Measurements from ENCODE around the gene NTSR2. TPM values are rescaled to one million over a fixed set of nuclear protein-coding genes. Genes with fewer than 3 reads are reported as not detected.

Gene NTSR2
- total and polyA plus RNA-seq, 5 donors from 2014 or later = not detected

DNA sequence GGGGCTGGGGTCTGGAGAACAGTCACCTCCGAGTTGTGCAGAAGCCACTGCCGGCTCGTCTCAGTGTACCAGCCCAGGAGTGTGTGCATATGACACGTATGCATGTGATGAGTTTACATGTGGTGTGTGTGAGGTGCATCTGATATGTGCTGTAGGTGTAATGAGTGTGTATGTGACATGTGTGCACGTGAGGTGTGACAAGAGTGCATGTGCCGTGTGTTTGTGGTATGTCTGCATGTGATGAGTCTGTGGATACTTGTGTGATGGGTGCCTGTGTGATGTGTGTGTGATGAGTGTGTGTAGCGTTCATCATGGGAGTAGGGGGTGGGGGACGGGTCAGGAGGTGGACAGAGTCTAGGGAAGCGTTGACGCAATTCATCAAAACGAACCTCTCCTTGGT lies 12.8 kb downstream of the NTSR2 start:
- no peak overlapping the region for H3K4me3 ChIP-seq (ENCODE audit: low read depth, low read length)
- no peaks in the 10 kb centered on the region for H3K4me1 Mint-ChIP-seq
- peaks cover 16% of the 10 kb centered on the region for H3K27me3 Mint-ChIP-seq
- H3K36me3 Mint-ChIP-seq = no peaks in the 10 kb centered on the region
- no peak overlapping the region for H3K4me3 Mint-ChIP-seq
- no peaks in the 10 kb centered on the region for H3K36me3 ChIP-seq (ENCODE audit: control insufficient read depth, insufficient read depth, low read length)
- no peak overlapping the region for H3K27ac ChIP-seq (ENCODE audit: insufficient read depth, low read length, poor library complexity, severe bottlenecking)
- no peaks in the 10 kb centered on the region for H3K4me1 ChIP-seq (ENCODE audit: control insufficient read depth, insufficient read depth, low read length, poor library complexity, severe bottlenecking)
- H3K27ac Mint-ChIP-seq = no peak overlapping the region
- peak in 1 of 2 donors; percentile 8 for ATAC-seq (ENCODE audit: low read depth in 2 of 2)
- H3K9me3 ChIP-seq (ENCODE audit: control insufficient read depth in 2 of 2, low read length in 2 of 2) = no peaks in the 10 kb centered on the region
- DNase-seq = no peak
- no peaks in the 10 kb centered on the region for H3K27me3 ChIP-seq (ENCODE audit: control insufficient read depth, insufficient read depth, low read length)
- peaks cover 0 to 3% (median 0%) of the 10 kb centered on the region in 7 donors for H3K9me3 Mint-ChIP-seq

DNA sequence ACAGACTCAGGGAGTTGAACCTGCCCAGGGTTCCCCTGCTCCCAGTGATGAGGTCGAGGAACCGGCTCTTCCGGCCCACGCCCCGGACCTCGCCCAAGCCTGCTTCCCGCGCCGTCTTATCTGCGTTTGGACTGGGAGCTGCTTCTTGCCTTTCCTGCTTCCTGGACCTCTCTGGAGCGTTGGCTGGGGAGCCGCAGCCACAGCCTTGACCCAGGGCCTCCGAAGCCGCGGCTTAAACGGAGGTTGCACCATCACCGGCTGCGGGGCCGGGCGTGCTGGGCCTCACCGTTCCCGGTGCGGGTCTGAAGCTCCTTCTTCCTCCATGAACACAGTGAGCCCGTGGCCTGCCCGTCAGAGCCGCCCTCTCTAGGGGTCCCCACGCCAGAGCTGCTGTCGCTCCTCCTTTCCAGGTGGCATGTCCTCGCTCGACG lies 13.3 kb downstream of the NTSR2 start:
- H3K9me3 Mint-ChIP-seq = no peaks in the 10 kb centered on the region
- peaks cover 16% of the 10 kb centered on the region for H3K27me3 Mint-ChIP-seq
- no peaks in the 10 kb centered on the region for H3K9me3 ChIP-seq (ENCODE audit: control insufficient read depth in 2 of 2, low read length in 2 of 2)
- ATAC-seq (ENCODE audit: low read depth in 2 of 2) (no peak), DNase-seq (no peak)
- H3K27me3 ChIP-seq (ENCODE audit: control insufficient read depth, insufficient read depth, low read length) = no peaks in the 10 kb centered on the region
- H3K36me3 Mint-ChIP-seq = no peaks in the 10 kb centered on the region
- no peaks in the 10 kb centered on the region for H3K4me1 ChIP-seq (ENCODE audit: control insufficient read depth, insufficient read depth, low read length, poor library complexity, severe bottlenecking)
- H3K27ac ChIP-seq (ENCODE audit: insufficient read depth, low read length, poor library complexity, severe bottlenecking) = no peak overlapping the region
- no peaks in the 10 kb centered on the region for H3K36me3 ChIP-seq (ENCODE audit: control insufficient read depth, insufficient read depth, low read length)
- no peak overlapping the region for H3K4me3 Mint-ChIP-seq
- no peaks in the 10 kb centered on the region for H3K4me1 Mint-ChIP-seq
- H3K4me3 ChIP-seq (ENCODE audit: low read depth, low read length) = no peak overlapping the region
- H3K27ac Mint-ChIP-seq = no peak overlapping the region

DNA sequence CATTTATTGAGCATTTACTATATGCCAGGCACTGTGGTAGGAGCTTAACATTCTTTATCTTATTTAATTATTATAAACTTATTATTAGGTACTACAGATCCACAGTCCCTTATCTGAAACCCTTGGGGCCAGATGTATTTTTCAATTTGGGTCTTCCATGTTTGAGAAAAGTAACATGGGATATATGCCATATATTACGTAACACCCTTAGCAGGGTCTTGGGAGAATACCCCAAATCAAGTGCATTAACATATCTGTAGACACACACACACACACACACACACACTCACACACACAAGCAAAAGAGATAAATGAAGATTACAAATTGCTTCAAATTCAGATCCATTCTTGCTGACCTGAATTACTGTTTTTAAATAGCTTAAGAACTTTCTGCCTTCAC lies 13.7 kb downstream of the NTSR2 start:
- DNase-seq (no peak), ATAC-seq (ENCODE audit: low read depth in 2 of 2) (no peak)
- peaks cover 16% of the 10 kb centered on the region for H3K27me3 Mint-ChIP-seq
- H3K27ac Mint-ChIP-seq = no peak overlapping the region
- H3K4me3 Mint-ChIP-seq = no peak overlapping the region
- H3K4me3 ChIP-seq (ENCODE audit: low read depth, low read length) = no peak overlapping the region
- H3K4me1 Mint-ChIP-seq = no peaks in the 10 kb centered on the region
- no peaks in the 10 kb centered on the region for H3K36me3 ChIP-seq (ENCODE audit: control insufficient read depth, insufficient read depth, low read length)
- no peaks in the 10 kb centered on the region for H3K27me3 ChIP-seq (ENCODE audit: control insufficient read depth, insufficient read depth, low read length)
- no peaks in the 10 kb centered on the region for H3K9me3 Mint-ChIP-seq
- no peaks in the 10 kb centered on the region for H3K9me3 ChIP-seq (ENCODE audit: control insufficient read depth in 2 of 2, low read length in 2 of 2)
- no peaks in the 10 kb centered on the region for H3K36me3 Mint-ChIP-seq
- no peaks in the 10 kb centered on the region for H3K4me1 ChIP-seq (ENCODE audit: control insufficient read depth, insufficient read depth, low read length, poor library complexity, severe bottlenecking)
- no peak overlapping the region for H3K27ac ChIP-seq (ENCODE audit: insufficient read depth, low read length, poor library complexity, severe bottlenecking)

GRCh38 chr2:11655495-11655894 lies 14.5 kb downstream of the NTSR2 start:
- Mint-ChIP-seq H3K4me1 (no peaks in the 10 kb centered on the region), H3K36me3 (no peaks in the 10 kb centered on the region), H3K27ac (no peak overlapping the region), H3K27me3 (peaks cover 17% of the 10 kb centered on the region), H3K9me3 (no peaks in the 10 kb centered on the region), H3K4me3 (no peak overlapping the region)
- H3K36me3 ChIP-seq (ENCODE audit: control insufficient read depth, insufficient read depth, low read length) = no peaks in the 10 kb centered on the region
- ATAC-seq (ENCODE audit: low read depth in 2 of 2) (no peak), DNase-seq (no peak)
- no peak overlapping the region for H3K4me3 ChIP-seq (ENCODE audit: low read depth, low read length)
- no peaks in the 10 kb centered on the region for H3K27me3 ChIP-seq (ENCODE audit: control insufficient read depth, insufficient read depth, low read length)
- H3K4me1 ChIP-seq (ENCODE audit: control insufficient read depth, insufficient read depth, low read length, poor library complexity, severe bottlenecking) = no peaks in the 10 kb centered on the region
- no peak overlapping the region for H3K27ac ChIP-seq (ENCODE audit: insufficient read depth, low read length, poor library complexity, severe bottlenecking)
- no peaks in the 10 kb centered on the region for H3K9me3 ChIP-seq (ENCODE audit: control insufficient read depth in 2 of 2, low read length in 2 of 2)

GRCh38 chr2:11652553-11652952 lies 17.4 kb downstream of the NTSR2 start:
- H3K4me1 Mint-ChIP-seq = no peaks in the 10 kb centered on the region
- H3K27ac Mint-ChIP-seq = no peak overlapping the region

GRCh38 chr2:11651856-11652548 lies 18.0 kb downstream of the NTSR2 start:
- Mint-ChIP-seq H3K4me1 (no peaks in the 10 kb centered on the region), H3K9me3 (peaks cover 0 to 3% (median 0%) of the 10 kb centered on the region in 7 donors), H3K27me3 (peaks cover 12% of the 10 kb centered on the region), H3K4me3 (no peak overlapping the region), H3K27ac (no peak overlapping the region), H3K36me3 (no peaks in the 10 kb centered on the region)
- H3K4me3 ChIP-seq (ENCODE audit: low read depth, low read length) = no peak overlapping the region
- H3K27ac ChIP-seq (ENCODE audit: insufficient read depth, low read length, poor library complexity, severe bottlenecking) = no peak overlapping the region
- peaks cover 8% of the 10 kb centered on the region for H3K27me3 ChIP-seq (ENCODE audit: control insufficient read depth, insufficient read depth, low read length)
- no peaks in the 10 kb centered on the region for H3K9me3 ChIP-seq (ENCODE audit: control insufficient read depth in 2 of 2, low read length in 2 of 2)
- DNase-seq (no peak), ATAC-seq (ENCODE audit: low read depth in 2 of 2) (no peak)
- H3K4me1 ChIP-seq (ENCODE audit: control insufficient read depth, insufficient read depth, low read length, poor library complexity, severe bottlenecking) = no peaks in the 10 kb centered on the region
- H3K36me3 ChIP-seq (ENCODE audit: control insufficient read depth, insufficient read depth, low read length) = no peaks in the 10 kb centered on the region

More at GRCh38 chr2:11652553-11652952, 17.4 kb downstream of the NTSR2 start:
- no peak overlapping the region for H3K4me3 Mint-ChIP-seq
- H3K9me3 Mint-ChIP-seq = peaks cover 0 to 3% (median 0%) of the 10 kb centered on the region in 7 donors
- no peak overlapping the region for H3K27ac ChIP-seq (ENCODE audit: insufficient read depth, low read length, poor library complexity, severe bottlenecking)
- H3K4me3 ChIP-seq (ENCODE audit: low read depth, low read length) = no peak overlapping the region
- H3K36me3 ChIP-seq (ENCODE audit: control insufficient read depth, insufficient read depth, low read length) = no peaks in the 10 kb centered on the region
- DNase-seq (no peak), ATAC-seq (ENCODE audit: low read depth in 2 of 2) (no peak)
- no peaks in the 10 kb centered on the region for H3K36me3 Mint-ChIP-seq
- no peaks in the 10 kb centered on the region for H3K9me3 ChIP-seq (ENCODE audit: control insufficient read depth in 2 of 2, low read length in 2 of 2)
- H3K4me1 ChIP-seq (ENCODE audit: control insufficient read depth, insufficient read depth, low read length, poor library complexity, severe bottlenecking) = no peaks in the 10 kb centered on the region
- peaks cover 8% of the 10 kb centered on the region for H3K27me3 ChIP-seq (ENCODE audit: control insufficient read depth, insufficient read depth, low read length)
- peaks cover 12% of the 10 kb centered on the region for H3K27me3 Mint-ChIP-seq

DNA sequence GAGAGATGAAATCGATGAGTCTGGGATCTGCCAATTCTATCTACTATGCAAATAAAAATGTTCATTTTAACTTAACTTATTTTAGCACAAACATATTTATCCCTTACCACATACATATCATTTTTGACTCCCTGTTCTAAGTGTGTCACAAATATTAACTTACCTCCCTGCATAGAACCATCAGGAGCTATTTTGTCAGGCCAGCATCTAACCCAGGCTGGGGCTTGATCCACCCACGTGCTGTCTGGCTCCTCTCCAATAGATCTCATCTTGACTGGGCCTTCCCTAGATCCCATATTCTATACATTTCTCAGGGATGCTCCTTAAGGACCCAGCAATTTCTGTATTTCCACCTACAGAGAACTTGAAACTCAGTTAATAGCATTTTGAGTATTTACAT lies 20.9 kb downstream of the NTSR2 start:
- H3K9me3 Mint-ChIP-seq = peaks cover 0 to 3% (median 0%) of the 10 kb centered on the region in 7 donors
- Histone ChIP-seq H3K9me3 (ENCODE audit: control insufficient read depth in 2 of 2, low read length in 2 of 2) (no peaks in the 10 kb centered on the region), H3K4me1 (ENCODE audit: control insufficient read depth, insufficient read depth, low read length, poor library complexity, severe bottlenecking) (no peaks in the 10 kb centered on the region), H3K4me3 (ENCODE audit: low read depth, low read length) (no peak overlapping the region), H3K27ac (ENCODE audit: insufficient read depth, low read length, poor library complexity, severe bottlenecking) (no peak overlapping the region), H3K27me3 (ENCODE audit: control insufficient read depth, insufficient read depth, low read length) (peaks cover 8% of the 10 kb centered on the region), H3K36me3 (ENCODE audit: control insufficient read depth, insufficient read depth, low read length) (no peaks in the 10 kb centered on the region)
- ATAC-seq (ENCODE audit: low read depth in 2 of 2) = no peak
- no peak overlapping the region for H3K4me3 Mint-ChIP-seq
- H3K27ac Mint-ChIP-seq = no peak overlapping the region
- no peaks in the 10 kb centered on the region for H3K4me1 Mint-ChIP-seq
- H3K36me3 Mint-ChIP-seq = no peaks in the 10 kb centered on the region
- DNase-seq = no peak
- peaks cover 12% of the 10 kb centered on the region for H3K27me3 Mint-ChIP-seq

Measured in CD4-positive, CD25-positive, alpha-beta regulatory T cell (primary cell).